Nephron (organoid): ENCODE results near the gene CCDC141.
A peak's percentile ranks its signal among the peaks of the same experiment; 100 is the strongest.

Experiments used
- H3K27ac Mint-ChIP-seq, 3 experiments: 2 replicates each; pipeline ENCODE4 v1.8.0; 2020; ENCODE audit warnings: mixed read lengths in 3 of 3, mild to moderate bottlenecking in 2 of 3, moderate library complexity in 1 of 3
- H3K27me3 Mint-ChIP-seq: 2 replicates; pipeline ENCODE4 v1.8.0; 2021; ENCODE audit warnings: low read depth, mild to moderate bottlenecking, moderate library complexity, mixed read lengths
- H3K36me3 Mint-ChIP-seq: 2 replicates; pipeline ENCODE4 v1.8.0; 2020; ENCODE audit warnings: low read depth, mixed read lengths
- H3K4me1 Mint-ChIP-seq: 2 replicates; pipeline ENCODE4 v1.8.0; 2020; ENCODE audit warnings: mixed read lengths
- H3K4me3 Mint-ChIP-seq, 3 experiments: 2 replicates each; pipeline ENCODE4 v1.8.0; 2020; ENCODE audit warnings: mild to moderate bottlenecking in 3 of 3, mixed read lengths in 3 of 3, moderate library complexity in 2 of 3
- H3K9me3 Mint-ChIP-seq: 2 replicates; pipeline ENCODE4 v1.8.0; 2020; ENCODE audit warnings: mixed read lengths
- CTCF ChIP-seq, 3 experiments: fragments of 200-600 bp; sonication (generic); IDR thresholded peaks; one replicate each; pipeline ENCODE4 v1.5.0; 2021; ENCODE audit warnings: antibody characterized with exemption in 3 of 3; ENCODE audit not compliant: unreplicated experiment in 3 of 3

CCDC141 gene

DNA sequence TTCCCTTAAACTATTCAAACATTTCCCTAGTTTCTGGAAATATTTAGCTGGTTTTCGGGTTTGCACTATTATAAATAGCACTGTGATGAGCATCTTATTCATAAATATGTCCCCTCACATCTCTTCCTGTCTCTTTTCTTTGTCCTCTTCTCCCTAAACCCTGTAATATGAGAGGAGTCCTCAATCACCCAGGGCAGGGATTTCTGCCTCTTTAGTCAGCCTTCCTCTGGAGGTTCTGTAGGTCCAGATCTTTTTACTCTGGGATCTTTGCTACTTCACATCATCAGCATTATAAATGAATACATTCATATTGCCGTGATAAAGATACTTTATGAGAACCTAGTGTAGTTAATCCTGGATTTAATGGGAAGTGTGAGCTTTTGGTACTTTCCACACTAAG is 154.8 kb downstream of the CCDC141 start:
- Mint-ChIP-seq H3K27ac (no peak overlapping the region), H3K4me3 (no peak overlapping the region), H3K27me3 (no peaks in the 10 kb centered on the region), H3K9me3 (no peaks in the 10 kb centered on the region), H3K36me3 (no peaks in the 10 kb centered on the region), H3K4me1 (peaks cover 38% of the 10 kb centered on the region)
- TF ChIP-seq CTCF (IDR thresholded peaks at IDR 0.05; ENCODE audit: unreplicated experiment in 3 of 3) = no peak

GRCh38 chr2:178892751-178893625 is 156.9 kb downstream of the CCDC141 start:
- TF ChIP-seq CTCF (IDR thresholded peaks at IDR 0.05; ENCODE audit: unreplicated experiment in 3 of 3) = no peak
- Mint-ChIP-seq H3K4me1 (peaks cover 42% of the 10 kb centered on the region), H3K4me3 (no peak overlapping the region), H3K36me3 (no peaks in the 10 kb centered on the region), H3K27ac (no peak overlapping the region), H3K27me3 (no peaks in the 10 kb centered on the region), H3K9me3 (no peaks in the 10 kb centered on the region)

GRCh38 chr2:178891959-178892485 is 157.9 kb downstream of the CCDC141 start:
- H3K36me3 Mint-ChIP-seq = no peaks in the 10 kb centered on the region
- H3K27ac Mint-ChIP-seq = no peak overlapping the region
- no peak overlapping the region for H3K4me3 Mint-ChIP-seq
- no peaks in the 10 kb centered on the region for H3K27me3 Mint-ChIP-seq
- TF ChIP-seq CTCF (IDR thresholded peaks at IDR 0.05; ENCODE audit: unreplicated experiment in 3 of 3) = no peak
- H3K9me3 Mint-ChIP-seq = no peaks in the 10 kb centered on the region
- H3K4me1 Mint-ChIP-seq = peaks cover 44% of the 10 kb centered on the region

DNA sequence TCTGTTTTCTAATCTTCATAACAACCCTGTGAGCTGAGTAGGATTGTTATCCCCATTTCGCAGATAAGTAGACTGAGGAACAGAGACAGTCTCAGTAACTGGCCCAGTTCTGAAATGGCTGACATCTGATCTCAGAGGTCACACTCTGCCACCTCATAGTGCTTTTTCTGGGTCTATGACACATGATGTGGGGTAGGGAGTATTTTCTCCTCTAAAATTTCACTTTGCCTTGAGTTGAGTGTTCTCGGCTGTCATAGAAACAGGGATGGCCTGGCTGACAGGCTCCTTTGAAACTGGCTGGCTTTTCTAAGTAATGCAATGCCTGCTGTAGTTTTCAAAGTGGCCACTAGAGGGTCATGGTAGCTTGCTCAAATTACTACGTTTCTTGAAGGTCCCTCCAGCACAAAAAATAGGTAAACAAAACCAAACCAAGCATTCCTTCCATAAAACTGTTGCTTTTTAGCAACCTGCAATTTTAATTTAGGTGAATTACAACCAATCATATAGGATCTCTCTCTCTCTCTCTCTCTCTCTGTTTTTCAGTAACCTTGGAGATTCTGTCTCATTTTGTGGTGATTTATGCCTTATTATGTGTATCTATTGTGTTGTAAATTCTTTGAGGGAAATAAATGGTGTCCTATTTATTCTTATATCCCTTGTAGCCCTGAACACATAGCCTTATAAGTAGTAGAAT is 158.5 kb downstream of the CCDC141 start:
- no peak overlapping the region for H3K4me3 Mint-ChIP-seq
- H3K27ac Mint-ChIP-seq = no peak overlapping the region
- no peaks in the 10 kb centered on the region for H3K9me3 Mint-ChIP-seq
- no peaks in the 10 kb centered on the region for H3K36me3 Mint-ChIP-seq
- peak; percentile 91 to 97 (median 92) for TF ChIP-seq CTCF (IDR thresholded peaks at IDR 0.05; ENCODE audit: unreplicated experiment in 3 of 3)
- H3K27me3 Mint-ChIP-seq = no peaks in the 10 kb centered on the region
- peaks cover 41% of the 10 kb centered on the region for H3K4me1 Mint-ChIP-seq

DNA sequence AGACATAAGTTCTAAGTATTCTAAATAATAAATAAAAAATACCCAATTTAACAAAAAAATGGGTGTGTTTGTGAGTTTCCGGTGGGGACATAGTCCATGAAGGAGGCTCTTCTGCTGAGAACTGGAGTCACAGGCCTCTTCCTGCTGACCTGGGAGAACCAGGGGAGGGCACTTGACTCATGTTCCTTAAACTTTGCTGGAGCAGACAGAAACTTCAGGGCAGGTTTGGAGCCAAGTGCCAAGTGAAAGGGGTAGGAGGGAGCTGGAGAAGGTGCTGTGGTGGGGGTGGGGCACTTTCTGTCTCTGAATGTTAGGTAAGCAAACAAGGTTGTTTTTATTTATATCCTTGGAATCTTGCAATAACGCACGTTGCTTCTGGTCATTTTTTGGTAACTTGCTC is 163.9 kb downstream of the CCDC141 start:
- H3K27ac Mint-ChIP-seq = no peak overlapping the region
- peaks cover 33% of the 10 kb centered on the region for H3K4me1 Mint-ChIP-seq
- no peaks in the 10 kb centered on the region for H3K36me3 Mint-ChIP-seq
- peaks cover 7% of the 10 kb centered on the region for H3K27me3 Mint-ChIP-seq
- H3K9me3 Mint-ChIP-seq = no peaks in the 10 kb centered on the region
- no peak overlapping the region for H3K4me3 Mint-ChIP-seq
- no peak for TF ChIP-seq CTCF (IDR thresholded peaks at IDR 0.05; ENCODE audit: unreplicated experiment in 3 of 3)
